Muscle of leg (tissue), 11 donors: Measurements from ENCODE around the gene ARID5A. TPM values are rescaled to one million over a fixed set of nuclear protein-coding genes. Genes with fewer than 3 reads are reported as not detected.
"Not testable (repeated sequence)": the region's sequence is repeated elsewhere in the genome, so short reads cannot be mapped to it uniquely, and the experiment has no call there.

Experiments used
- DNase-seq: peaks from one replicate; pipeline ENCODE4 v3.0.0; 2013
- H3K27ac ChIP-seq: one replicate; pipeline ENCODE4 v1.5.1; 2013; ENCODE audit warnings: mild to moderate bottlenecking, low read length, control low read depth
- H3K27me3 ChIP-seq: one replicate; pipeline ENCODE4 v1.6.1; 2013; ENCODE audit warnings: low read length; ENCODE audit not compliant: control insufficient read depth, insufficient read depth
- H3K36me3 ChIP-seq: one replicate; pipeline ENCODE4 v1.6.1; 2013; ENCODE audit warnings: low read length; ENCODE audit not compliant: control insufficient read depth, insufficient read depth
- H3K4me1 ChIP-seq: one replicate; pipeline ENCODE4 v1.6.1; 2013; ENCODE audit warnings: low read length; ENCODE audit not compliant: control insufficient read depth, insufficient read depth
- H3K4me3 ChIP-seq: one replicate; pipeline ENCODE4 v1.5.1; 2013; ENCODE audit warnings: low read length, control low read depth
- H3K9me3 ChIP-seq: replicated peaks from 2 replicates; pipeline ENCODE4 v1.6.1; 2013; ENCODE audit warnings: low read depth, low read length; ENCODE audit not compliant: control insufficient read depth
- WGBS: methylation state at CpG from one replicate; pipeline ENCODE4 v1.1.5; 2013; ENCODE audit warnings: missing lambda C conversion rate; ENCODE audit not compliant: insufficient coverage; 5-methylcytosine and 5-hydroxymethylcytosine counted together
- polyA plus RNA-seq, 8 donors: library from polyadenylated mRNA; unstranded; fragments of 120-200 nt; gene quantifications; one replicate each; pipeline versions ENCODE4 v1.2.1 to v1.2.3, GENCODE V29; 2013; ENCODE audit warnings: inconsistent platforms in 1 of 8, low replicate concordance in 1 of 8; ENCODE audit not compliant: insufficient read length in 8 of 8, insufficient read depth in 1 of 8
- total RNA-seq: library from RNA; stranded (reverse); fragments of 120-200 nt; gene quantifications from one replicate; pipeline ENCODE4 v1.2.4, GENCODE V29; 2013

The ARID5A gene
- total and polyA plus RNA-seq, 9 donors, result 10.8 to 26.7 (median 22.6) TPM

DNA sequence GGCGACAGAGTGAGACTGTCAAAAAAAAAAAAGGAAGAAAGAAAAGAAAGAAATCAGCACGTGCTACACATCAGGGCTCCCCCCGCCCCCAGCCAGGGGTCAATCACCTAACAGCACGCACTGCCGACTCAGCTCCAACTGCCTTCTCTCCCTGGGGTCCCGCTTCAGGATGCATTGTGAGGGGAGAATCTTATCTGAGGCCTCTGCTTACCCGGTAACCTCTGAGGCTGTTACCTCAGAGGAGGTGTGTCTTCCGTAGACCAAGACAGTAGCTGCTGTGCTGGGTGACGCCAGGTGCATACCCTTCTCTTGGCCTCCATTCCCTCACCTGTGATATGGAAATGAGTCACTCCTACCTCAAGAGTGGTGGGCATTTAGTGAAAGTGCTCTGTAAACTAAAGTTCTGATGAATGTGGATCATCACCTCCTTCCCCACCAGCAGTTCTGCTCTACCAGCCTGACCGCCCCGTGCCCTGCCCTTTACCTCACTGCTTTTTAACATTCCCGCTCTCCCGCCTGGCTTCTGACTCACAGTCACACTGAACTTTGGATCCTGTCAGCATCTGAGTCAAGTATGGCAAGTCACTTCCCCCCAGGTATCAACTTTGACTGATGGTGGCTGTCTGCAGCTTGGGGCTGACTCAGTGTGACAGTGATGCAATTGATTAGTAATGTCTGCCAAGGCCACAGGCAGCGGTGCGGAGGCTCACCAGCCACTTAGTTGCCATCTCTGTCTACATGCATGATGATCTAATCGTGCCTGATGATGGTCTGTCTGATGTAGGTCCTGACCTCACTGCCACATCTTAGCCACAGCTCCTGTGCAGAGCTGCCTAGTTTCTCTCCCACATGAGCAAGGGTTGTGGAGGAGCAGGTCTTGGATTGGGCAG lies 20.1 kb downstream of the ARID5A start:
- H3K27ac ChIP-seq, result no peak overlapping the region
- no peaks in the 10 kb centered on the region for H3K9me3 ChIP-seq
- H3K27me3 ChIP-seq, result no peaks in the 10 kb centered on the region
- 85% methylated on average over 7 of the region's 16 CpGs for WGBS
- peaks cover 12% of the 10 kb centered on the region for H3K36me3 ChIP-seq
- no peak for DNase-seq
- no peak overlapping the region for H3K4me3 ChIP-seq
- H3K4me1 ChIP-seq, result peaks cover 6% of the 10 kb centered on the region

DNA sequence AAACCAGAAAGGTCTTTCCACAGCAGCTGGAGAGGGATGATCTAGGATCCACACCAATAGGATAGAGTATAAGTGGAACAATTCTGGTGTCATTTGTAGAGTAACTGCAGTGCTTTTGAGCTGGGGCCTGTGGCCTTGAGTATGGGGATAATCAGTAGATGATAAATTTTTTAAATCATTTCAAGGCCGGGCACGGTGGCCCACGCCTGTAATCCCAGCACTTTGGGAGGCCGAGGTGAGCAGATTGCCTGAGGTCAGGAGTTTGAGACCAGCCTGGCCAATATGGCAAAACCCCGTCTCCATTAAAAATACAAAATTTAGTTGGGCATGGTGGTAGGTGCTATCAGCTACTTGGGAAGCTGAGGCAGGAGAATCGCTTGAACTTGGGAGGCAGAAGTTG lies 20.9 kb downstream of the ARID5A start:
- not testable (repeated sequence) for H3K4me1 ChIP-seq, DNase-seq, H3K9me3 ChIP-seq, H3K4me3 ChIP-seq, H3K36me3 ChIP-seq, H3K27me3 ChIP-seq, H3K27ac ChIP-seq
- WGBS, result 87% methylated on average over 5 of the region's 6 CpGs

DNA sequence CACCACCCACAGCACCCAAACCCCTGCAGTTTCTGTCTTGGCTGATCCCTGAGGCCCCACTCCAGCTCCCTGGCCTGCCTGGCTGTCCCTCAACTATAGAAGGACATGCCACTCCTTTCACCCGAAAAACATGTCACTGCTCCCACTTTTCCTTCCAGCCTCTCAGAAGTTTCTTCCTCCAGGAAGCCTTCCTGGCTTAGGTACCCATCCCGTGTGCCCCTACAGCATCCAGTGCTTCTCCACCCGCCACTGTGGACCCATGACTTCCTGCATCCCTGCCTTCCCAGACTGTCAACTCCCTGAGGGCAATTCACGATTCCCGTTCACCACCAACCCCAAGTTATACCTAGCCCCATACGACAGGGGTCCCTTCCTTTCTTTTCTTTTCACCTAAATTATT lies 21.5 kb downstream of the ARID5A start:
- DNase-seq, result no peak

DNA sequence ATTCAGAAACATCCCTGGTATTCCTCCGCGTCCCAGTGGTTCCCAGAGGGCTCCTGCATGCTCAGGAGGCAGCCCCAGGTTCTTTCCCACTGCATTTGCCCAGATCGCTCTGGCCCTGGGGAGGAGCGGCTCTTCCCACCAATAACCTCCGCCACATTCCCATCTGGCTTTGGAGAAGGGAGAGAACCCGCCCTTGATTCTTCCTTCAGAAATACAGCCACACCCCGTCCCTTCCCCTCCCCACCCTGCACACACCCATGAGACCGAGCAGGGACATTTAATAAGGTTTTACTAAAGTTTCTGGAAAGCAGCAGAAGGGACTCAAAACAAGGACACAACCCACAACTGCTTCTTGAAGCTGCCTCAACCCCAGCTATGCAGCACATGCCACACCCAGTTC lies 21.9 kb downstream of the ARID5A start:
- no peaks in the 10 kb centered on the region for H3K36me3 ChIP-seq
- H3K27ac ChIP-seq, result no peak overlapping the region
- no peak for DNase-seq
- WGBS, result 88% methylated on average over 3 of the region's 8 CpGs
- H3K9me3 ChIP-seq, result no peaks in the 10 kb centered on the region
- peaks cover 6% of the 10 kb centered on the region for H3K4me1 ChIP-seq
- no peak overlapping the region for H3K4me3 ChIP-seq
- H3K27me3 ChIP-seq, result no peaks in the 10 kb centered on the region

More for the DNA sequence above, 21.5 kb downstream of the ARID5A start:
- H3K4me1 ChIP-seq, result peaks cover 6% of the 10 kb centered on the region
- H3K9me3 ChIP-seq, result no peaks in the 10 kb centered on the region
- H3K4me3 ChIP-seq, result no peak overlapping the region
- no peak overlapping the region for H3K27ac ChIP-seq
- no peaks in the 10 kb centered on the region for H3K36me3 ChIP-seq
- no peaks in the 10 kb centered on the region for H3K27me3 ChIP-seq
- WGBS, result 89% methylated on average over 6 of the region's 6 CpGs

DNA sequence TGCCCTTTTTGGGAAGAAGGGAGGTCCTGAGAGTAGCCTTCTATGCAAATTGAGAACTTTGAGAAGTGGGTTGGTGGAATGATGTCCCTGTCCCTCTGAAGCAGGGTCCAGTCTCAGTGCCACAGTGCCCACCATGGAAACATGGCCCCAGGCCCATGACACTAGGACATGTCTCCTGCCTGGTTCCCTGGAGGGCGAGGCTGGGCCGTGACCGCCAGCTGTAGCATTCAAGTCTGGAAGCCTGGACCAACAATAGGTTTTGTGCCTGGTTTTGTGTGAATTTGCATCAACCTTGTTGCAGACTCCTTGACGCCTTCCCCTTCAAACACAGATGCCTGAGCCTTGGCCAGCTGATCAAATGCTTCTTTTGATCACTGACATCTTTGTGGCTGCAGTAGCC lies 27.5 kb downstream of the ARID5A start:
- Histone ChIP-seq H3K9me3 (no peaks in the 10 kb centered on the region), H3K27me3 (no peaks in the 10 kb centered on the region), H3K36me3 (no peaks in the 10 kb centered on the region), H3K27ac (no peak overlapping the region), H3K4me3 (no peak overlapping the region), H3K4me1 (no peaks in the 10 kb centered on the region)
- 83% methylated on average over 4 of the region's 4 CpGs for WGBS
- no peak for DNase-seq

DNA sequence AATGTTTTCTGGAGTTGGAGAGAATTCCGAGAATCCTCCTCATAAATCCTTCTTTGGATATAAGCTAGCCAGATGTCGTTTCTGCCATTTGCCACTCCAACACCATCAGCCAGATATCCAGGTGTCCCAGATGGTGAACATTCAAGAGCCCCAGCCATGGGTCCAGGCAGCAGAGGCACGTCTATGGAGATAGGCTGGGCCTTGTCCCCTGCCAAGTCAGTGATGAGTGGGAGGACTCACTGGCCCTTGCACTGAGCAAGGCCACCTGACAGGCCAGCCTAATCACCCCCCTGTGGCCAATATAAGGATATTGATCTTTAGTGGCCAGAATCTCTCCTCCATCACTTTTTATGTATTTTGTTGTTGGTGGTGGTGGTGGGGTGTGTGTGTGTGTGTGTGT lies 28.0 kb downstream of the ARID5A start:
- H3K36me3 ChIP-seq, result no peaks in the 10 kb centered on the region
- no CpG with 5 or more reads among the region's 3 CpGs for WGBS
- no peak overlapping the region for H3K27ac ChIP-seq
- no peaks in the 10 kb centered on the region for H3K4me1 ChIP-seq
- no peaks in the 10 kb centered on the region for H3K27me3 ChIP-seq
- no peaks in the 10 kb centered on the region for H3K9me3 ChIP-seq
- DNase-seq, result no peak
- no peak overlapping the region for H3K4me3 ChIP-seq

DNA sequence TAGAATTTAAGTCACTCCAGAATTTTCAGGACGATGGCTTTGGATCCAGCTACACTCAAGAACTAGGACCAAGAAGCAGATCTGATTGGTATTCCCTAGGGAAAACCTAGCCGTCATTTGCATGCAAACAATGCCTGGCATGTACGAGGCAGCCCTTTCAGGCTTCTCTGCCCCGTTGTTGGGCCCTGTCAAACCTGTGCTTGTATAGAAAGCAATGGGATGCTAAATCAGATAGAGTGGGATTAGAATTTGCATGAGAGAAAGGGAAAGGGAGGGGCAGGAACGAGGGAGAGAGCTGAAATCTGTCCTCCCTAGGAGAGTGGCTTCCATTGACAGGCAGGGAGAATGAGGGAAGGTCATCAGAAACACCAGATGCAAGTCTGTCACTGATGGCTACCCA lies 28.6 kb downstream of the ARID5A start:
- 26% methylated on average over 3 of the region's 5 CpGs for WGBS
- Histone ChIP-seq H3K27ac (no peak overlapping the region), H3K4me3 (no peak overlapping the region), H3K9me3 (no peaks in the 10 kb centered on the region), H3K27me3 (no peaks in the 10 kb centered on the region), H3K4me1 (no peaks in the 10 kb centered on the region), H3K36me3 (no peaks in the 10 kb centered on the region)
- DNase-seq, result no peak

DNA sequence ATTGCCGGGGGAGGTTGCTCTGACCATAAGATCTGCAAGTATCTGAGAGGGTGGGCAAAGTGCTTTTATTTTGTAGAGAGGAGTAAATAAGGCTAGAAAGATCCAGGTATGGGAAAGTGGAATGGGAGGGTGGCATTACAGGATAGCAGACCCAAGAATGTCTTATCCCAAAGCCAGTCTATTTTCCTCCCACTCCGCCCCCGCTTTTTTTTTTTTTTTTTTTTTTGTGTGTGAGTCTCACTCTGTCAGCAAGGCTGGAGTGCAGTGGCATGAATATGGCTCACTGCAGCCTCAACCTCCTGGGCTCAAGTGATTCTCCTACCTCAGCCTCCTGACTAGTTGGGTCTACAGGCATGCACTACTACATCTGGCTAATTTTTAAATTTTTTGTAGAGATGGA lies 31.5 kb downstream of the ARID5A start:
- DNase-seq, result no peak
- 82% methylated on average over 1 of the region's 3 CpGs for WGBS

DNA sequence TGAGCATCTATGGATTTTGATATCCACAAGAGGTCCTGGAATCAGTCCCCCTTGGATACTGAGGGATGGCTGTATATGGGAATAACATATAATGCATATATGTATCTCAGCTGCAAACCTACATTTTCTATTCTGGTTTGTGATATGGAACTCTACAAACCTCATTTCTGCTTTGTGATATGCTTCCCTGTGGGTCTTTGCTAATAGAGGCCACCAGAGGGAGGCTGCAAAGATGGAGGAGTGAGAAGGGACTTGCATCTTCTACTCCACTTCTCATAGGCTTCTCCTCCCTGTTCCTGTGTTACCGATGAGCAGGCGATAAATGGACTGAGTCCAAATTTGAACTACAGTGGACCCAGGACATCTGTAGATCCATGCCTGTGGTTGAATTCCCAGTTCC lies 37.8 kb downstream of the ARID5A start:
- DNase-seq, result no peak
- Histone ChIP-seq H3K27me3 (no peaks in the 10 kb centered on the region), H3K4me3 (no peak overlapping the region), H3K36me3 (no peaks in the 10 kb centered on the region), H3K4me1 (no peaks in the 10 kb centered on the region), H3K9me3 (no peaks in the 10 kb centered on the region), H3K27ac (no peak overlapping the region)
- 81% methylated on average over 2 of the region's 2 CpGs for WGBS

More for the DNA sequence above, 31.5 kb downstream of the ARID5A start:
- H3K27ac ChIP-seq, result no peak overlapping the region
- H3K4me1 ChIP-seq, result no peaks in the 10 kb centered on the region
- no peaks in the 10 kb centered on the region for H3K9me3 ChIP-seq
- no peaks in the 10 kb centered on the region for H3K36me3 ChIP-seq
- H3K27me3 ChIP-seq, result no peaks in the 10 kb centered on the region
- H3K4me3 ChIP-seq, result no peak overlapping the region

DNA sequence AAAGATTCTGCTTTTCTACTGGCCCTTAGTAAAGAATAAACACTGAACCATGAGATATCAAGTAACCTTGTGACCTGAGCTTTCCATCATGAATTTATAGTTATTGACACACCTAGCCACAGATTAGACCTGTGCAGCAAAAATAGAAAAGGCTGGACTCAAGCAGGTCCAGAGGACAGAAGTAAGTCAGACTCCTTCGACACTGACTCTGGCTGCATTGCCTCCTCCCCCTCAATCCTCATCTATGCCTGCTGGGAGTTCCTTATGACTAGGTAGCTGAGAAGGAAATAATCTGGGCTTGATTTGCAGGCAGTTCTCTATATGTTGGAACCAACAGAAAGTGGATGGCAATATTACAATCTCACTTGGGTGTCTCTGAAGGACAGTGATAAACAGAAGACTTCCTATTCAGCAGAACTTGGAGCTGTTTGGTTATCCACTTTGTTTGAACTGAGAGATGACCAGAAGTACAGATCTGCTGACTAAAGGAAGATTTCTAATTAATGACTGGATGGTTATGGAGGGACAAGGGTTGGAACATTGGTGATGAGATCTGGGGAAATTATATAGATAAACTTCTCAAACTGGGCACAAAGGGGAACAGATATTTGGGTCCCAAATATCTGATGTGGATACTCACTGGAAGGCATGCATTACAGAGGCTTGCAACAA lies 39.4 kb downstream of the ARID5A start:
- no peaks in the 10 kb centered on the region for H3K27me3 ChIP-seq
- DNase-seq, result no peak
- H3K27ac ChIP-seq, result no peak overlapping the region
- H3K4me1 ChIP-seq, result no peaks in the 10 kb centered on the region
- H3K9me3 ChIP-seq, result no peaks in the 10 kb centered on the region
- no peaks in the 10 kb centered on the region for H3K36me3 ChIP-seq
- no peak overlapping the region for H3K4me3 ChIP-seq
- no CpG with 5 or more reads among the region's 1 CpG for WGBS
